Suprapubic skin (tissue), 4 donors: Measurements from ENCODE around the gene METRNL. TPM values are rescaled to one million over a fixed set of nuclear protein-coding genes. Genes with fewer than 3 reads are reported as not detected.

Experiments
- DNase-seq, 2 donors: peaks; one replicate each; pipeline ENCODE4 v3.0.0-alpha.2; 2019; ENCODE audit warnings: low spot score in 2 of 2
- H3K27ac ChIP-seq: fragments of 200-600 bp; sonication (generic); one replicate; pipeline ENCODE4 v1.5.1; 2019
- H3K27me3 ChIP-seq: fragments of 200-600 bp; sonication (generic); one replicate; pipeline ENCODE4 v1.5.1; 2019
- H3K36me3 ChIP-seq: fragments of 200-600 bp; sonication (generic); one replicate; pipeline ENCODE4 v1.5.1; 2019
- H3K4me1 ChIP-seq: fragments of 200-600 bp; sonication (generic); one replicate; pipeline ENCODE4 v1.5.1; 2019
- H3K4me3 ChIP-seq: fragments of 200-600 bp; sonication (generic); one replicate; pipeline ENCODE4 v1.5.1; 2019; ENCODE audit warnings: mild to moderate bottlenecking
- H3K9me3 ChIP-seq: fragments of 200-600 bp; sonication (generic); one replicate; pipeline ENCODE4 v1.5.1; 2019
- EP300 ChIP-seq: sonication (generic); formaldehyde crosslinking; IDR thresholded peaks from one replicate; pipeline ENCODE4 v1.6.1; 2017; ENCODE audit warnings: antibody characterized with exemption
- POLR2A ChIP-seq, 2 donors: fragments of 450-650 bp; IDR thresholded peaks; one replicate each; pipeline ENCODE4 v1.6.1; 2017; ENCODE audit warnings: antibody characterized with exemption in 2 of 2, mild to moderate bottlenecking in 2 of 2, moderate library complexity in 2 of 2
- POLR2AphosphoS5 ChIP-seq, 3 donors: sonication (generic); formaldehyde crosslinking; IDR thresholded peaks; one replicate each; pipeline ENCODE4 v1.6.1; 2017; ENCODE audit warnings: antibody characterized with exemption in 3 of 3
- WGBS: methylation state at CpG from one replicate; pipeline ENCODE4 v1.1.5; 2018; 5-methylcytosine and 5-hydroxymethylcytosine counted together
- total RNA-seq, 4 donors: library from RNA; depleted of rRNA; stranded (reverse); fragments of >200 nt; gene quantifications; one replicate each; pipeline ENCODE4 v1.1.0, GENCODE V29; 2016
- TF ChIP-seq, protein P1 (sequence below), 2 donors: fragments of 200-600 bp in 1 of 2; fragments of 450-650 bp in 1 of 2; sonication (generic) in 1 of 2; IDR thresholded peaks; one replicate each; pipeline ENCODE4 v1.5.1; 2016 to 2019; ENCODE audit warnings: antibody characterized with exemption in 2 of 2, mild to moderate bottlenecking in 1 of 2, moderate library complexity in 1 of 2

The METRNL gene
- total RNA-seq, 4 donors from 2014 or later, result 59.1 to 222 (median 155) TPM

DNA sequence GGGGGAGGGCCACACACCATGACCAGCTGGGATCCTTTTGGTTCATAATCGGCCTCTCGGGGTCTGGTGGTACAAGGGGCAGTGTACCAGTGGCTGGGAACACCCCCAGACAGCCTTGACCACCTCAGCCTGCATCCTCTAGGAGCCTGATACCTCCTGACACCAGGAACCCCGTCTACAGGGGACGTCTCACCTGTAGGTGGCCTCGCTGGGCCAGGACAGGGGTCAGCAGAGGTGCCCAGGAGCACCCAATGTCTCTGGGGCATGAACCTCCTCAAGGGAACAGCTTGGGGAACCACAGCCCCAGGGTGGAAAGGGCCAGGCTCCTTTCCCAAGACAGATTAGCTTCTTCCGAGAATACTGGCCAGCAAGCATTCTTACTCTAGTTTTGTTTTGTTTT, 2.5 kb upstream of the METRNL start:
- no peak for DNase-seq
- WGBS, result 46% methylated on average over 4 of the region's 6 CpGs
- H3K4me1 ChIP-seq, result peaks cover 50% of the 10 kb centered on the region
- H3K9me3 ChIP-seq, result no peaks in the 10 kb centered on the region
- H3K27me3 ChIP-seq, result no peaks in the 10 kb centered on the region
- no peaks in the 10 kb centered on the region for H3K36me3 ChIP-seq
- no peak overlapping the region for H3K4me3 ChIP-seq
- TF ChIP-seq POLR2A (IDR thresholded peaks at IDR 0.05), result no peak
- TF ChIP-seq, protein P1, sequence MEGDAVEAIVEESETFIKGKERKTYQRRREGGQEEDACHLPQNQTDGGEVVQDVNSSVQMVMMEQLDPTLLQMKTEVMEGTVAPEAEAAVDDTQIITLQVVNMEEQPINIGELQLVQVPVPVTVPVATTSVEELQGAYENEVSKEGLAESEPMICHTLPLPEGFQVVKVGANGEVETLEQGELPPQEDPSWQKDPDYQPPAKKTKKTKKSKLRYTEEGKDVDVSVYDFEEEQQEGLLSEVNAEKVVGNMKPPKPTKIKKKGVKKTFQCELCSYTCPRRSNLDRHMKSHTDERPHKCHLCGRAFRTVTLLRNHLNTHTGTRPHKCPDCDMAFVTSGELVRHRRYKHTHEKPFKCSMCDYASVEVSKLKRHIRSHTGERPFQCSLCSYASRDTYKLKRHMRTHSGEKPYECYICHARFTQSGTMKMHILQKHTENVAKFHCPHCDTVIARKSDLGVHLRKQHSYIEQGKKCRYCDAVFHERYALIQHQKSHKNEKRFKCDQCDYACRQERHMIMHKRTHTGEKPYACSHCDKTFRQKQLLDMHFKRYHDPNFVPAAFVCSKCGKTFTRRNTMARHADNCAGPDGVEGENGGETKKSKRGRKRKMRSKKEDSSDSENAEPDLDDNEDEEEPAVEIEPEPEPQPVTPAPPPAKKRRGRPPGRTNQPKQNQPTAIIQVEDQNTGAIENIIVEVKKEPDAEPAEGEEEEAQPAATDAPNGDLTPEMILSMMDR (IDR thresholded peaks at IDR 0.05), result no peak
- TF ChIP-seq EP300, result no peak
- no peak for TF ChIP-seq POLR2AphosphoS5 (IDR thresholded peaks at IDR 0.05)
- H3K27ac ChIP-seq, result no peak overlapping the region

- DNase-seq, result no peak
Observed at GRCh38 chr17:83077411-83077810, 2.0 kb upstream of the METRNL start.

DNA sequence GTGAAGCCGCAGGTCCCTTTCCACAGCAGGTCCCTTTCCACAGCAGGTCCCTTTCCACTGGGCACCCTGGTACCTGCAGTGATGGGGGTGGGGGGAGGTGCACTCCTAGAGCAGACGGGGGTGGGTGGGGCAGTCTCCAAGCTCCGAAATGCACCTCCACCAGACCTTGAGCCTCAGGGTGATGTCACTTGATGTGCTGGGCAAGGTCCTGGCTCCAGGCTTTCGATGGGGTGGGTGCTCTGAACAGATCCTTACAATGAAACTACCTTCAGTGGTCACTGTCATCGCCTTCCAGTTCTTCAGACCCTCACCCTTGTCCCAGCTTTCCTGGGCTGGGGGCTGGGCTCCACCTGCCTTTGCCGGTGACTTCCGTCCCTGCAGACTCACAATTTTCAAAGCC, 1.5 kb upstream of the METRNL start:
- no peaks in the 10 kb centered on the region for H3K9me3 ChIP-seq
- no peak for DNase-seq
- no peaks in the 10 kb centered on the region for H3K36me3 ChIP-seq
- peaks cover 50% of the 10 kb centered on the region for H3K4me1 ChIP-seq
- H3K27me3 ChIP-seq, result no peaks in the 10 kb centered on the region
- no peak overlapping the region for H3K27ac ChIP-seq
- 44% methylated on average over 5 of the region's 7 CpGs for WGBS
- H3K4me3 ChIP-seq, result peak overlapping the region; percentile 95
- TF ChIP-seq EP300 (no peak), POLR2AphosphoS5 (IDR thresholded peaks at IDR 0.05) (no peak), POLR2A (IDR thresholded peaks at IDR 0.05) (no peak)
- TF ChIP-seq, protein P1 (IDR thresholded peaks at IDR 0.05), result no peak

More at GRCh38 chr17:83077411-83077810, 2.0 kb upstream of the METRNL start:
- no peaks in the 10 kb centered on the region for H3K36me3 ChIP-seq
- H3K27me3 ChIP-seq, result no peaks in the 10 kb centered on the region
- WGBS, result 46% methylated on average over 10 of the region's 11 CpGs
- peaks cover 50% of the 10 kb centered on the region for H3K4me1 ChIP-seq
- TF ChIP-seq, protein P1 (IDR thresholded peaks at IDR 0.05), result no peak
- TF ChIP-seq EP300 (no peak), POLR2AphosphoS5 (IDR thresholded peaks at IDR 0.05) (no peak), POLR2A (IDR thresholded peaks at IDR 0.05) (no peak)
- no peaks in the 10 kb centered on the region for H3K9me3 ChIP-seq
- H3K27ac ChIP-seq, result peak overlapping the region; percentile 13
- no peak overlapping the region for H3K4me3 ChIP-seq

GRCh38 chr17:83078378-83079351, 744 bp upstream of the METRNL start:
- peaks cover 50% of the 10 kb centered on the region for H3K4me1 ChIP-seq
- H3K4me3 ChIP-seq, result peak overlapping the region; percentile 95
- H3K9me3 ChIP-seq, result no peaks in the 10 kb centered on the region
- no peaks in the 10 kb centered on the region for H3K36me3 ChIP-seq
- 5% methylated on average over 10 of the region's 93 CpGs for WGBS
- H3K27me3 ChIP-seq, result no peaks in the 10 kb centered on the region
- peak overlapping the region; percentile 71 for H3K27ac ChIP-seq
- no peak for DNase-seq
- TF ChIP-seq POLR2AphosphoS5 (IDR thresholded peaks at IDR 0.05) (no peak), POLR2A (IDR thresholded peaks at IDR 0.05) (no peak)

- H3K36me3 ChIP-seq, result peaks cover 1% of the 10 kb centered on the region
- TF ChIP-seq EP300 (no peak), POLR2AphosphoS5 (IDR thresholded peaks at IDR 0.05) (no peak), POLR2A (IDR thresholded peaks at IDR 0.05) (peak in 1 of 2 donors; percentile 13)
- TF ChIP-seq, protein P1 (IDR thresholded peaks at IDR 0.05), result no peak
- H3K4me3 ChIP-seq, result peak overlapping the region; percentile 95
- no peaks in the 10 kb centered on the region for H3K9me3 ChIP-seq
- H3K4me1 ChIP-seq, result peaks cover 58% of the 10 kb centered on the region
- no peaks in the 10 kb centered on the region for H3K27me3 ChIP-seq
- WGBS, result 0% methylated on average over 4 of the region's 127 CpGs
- peak overlapping the region; percentile 92 for H3K27ac ChIP-seq
- DNase-seq, result no peak
Observed at GRCh38 chr17:83079766-83080578, 563 bp downstream of the METRNL start.
